GM21786 (cell line): ENCODE measurements around the gene CNTFR.

Source experiments
- ATAC-seq: cut with Tn5 transposase; IDR thresholded peaks from one replicate; pipeline ENCODE4 v1.9.1; 2021; ENCODE audit not compliant: unreplicated experiment

Gene CNTFR

DNA sequence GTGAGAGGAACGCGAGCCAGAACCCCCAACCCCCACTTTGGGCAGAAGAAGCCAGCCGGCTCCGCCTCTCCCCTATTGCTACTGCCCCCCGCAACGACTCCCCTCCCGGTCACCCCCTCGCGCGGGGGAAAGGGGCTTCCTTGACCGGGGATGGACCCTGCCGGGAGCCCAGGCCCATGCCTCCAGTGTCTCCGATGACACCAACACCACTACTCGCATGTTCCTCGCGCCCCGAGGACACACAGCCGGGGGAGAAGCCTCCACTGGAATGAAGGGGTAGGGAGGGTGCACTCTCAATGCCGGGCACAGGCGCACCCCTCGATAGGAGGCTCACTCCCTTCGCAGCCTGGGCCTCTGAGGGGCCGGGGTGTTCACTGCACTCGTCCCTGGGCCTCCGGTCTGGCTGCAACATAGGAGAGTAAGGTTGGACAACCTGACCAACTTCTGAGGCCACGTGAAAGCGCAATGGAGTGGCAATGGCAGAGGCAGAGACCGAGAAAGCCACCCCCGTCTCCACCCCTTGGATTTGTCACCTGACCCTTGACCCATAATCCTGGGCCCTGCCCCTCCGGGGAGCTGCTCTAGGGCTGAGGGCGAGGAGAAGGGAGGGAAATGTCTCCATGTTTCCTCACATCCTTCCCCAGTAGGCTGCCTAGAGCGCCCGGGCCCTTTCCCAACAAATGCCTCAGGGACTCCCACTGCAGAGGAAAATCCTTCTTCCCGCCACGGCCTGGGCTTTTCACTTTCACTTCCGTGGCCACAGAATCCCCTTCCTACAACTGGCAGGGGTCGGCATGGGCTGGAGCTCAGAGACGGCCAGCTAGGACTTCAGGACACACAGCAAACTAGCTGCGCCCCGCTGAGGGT lies 1.1 kb upstream of the CNTFR start:
- no peak for ATAC-seq

DNA sequence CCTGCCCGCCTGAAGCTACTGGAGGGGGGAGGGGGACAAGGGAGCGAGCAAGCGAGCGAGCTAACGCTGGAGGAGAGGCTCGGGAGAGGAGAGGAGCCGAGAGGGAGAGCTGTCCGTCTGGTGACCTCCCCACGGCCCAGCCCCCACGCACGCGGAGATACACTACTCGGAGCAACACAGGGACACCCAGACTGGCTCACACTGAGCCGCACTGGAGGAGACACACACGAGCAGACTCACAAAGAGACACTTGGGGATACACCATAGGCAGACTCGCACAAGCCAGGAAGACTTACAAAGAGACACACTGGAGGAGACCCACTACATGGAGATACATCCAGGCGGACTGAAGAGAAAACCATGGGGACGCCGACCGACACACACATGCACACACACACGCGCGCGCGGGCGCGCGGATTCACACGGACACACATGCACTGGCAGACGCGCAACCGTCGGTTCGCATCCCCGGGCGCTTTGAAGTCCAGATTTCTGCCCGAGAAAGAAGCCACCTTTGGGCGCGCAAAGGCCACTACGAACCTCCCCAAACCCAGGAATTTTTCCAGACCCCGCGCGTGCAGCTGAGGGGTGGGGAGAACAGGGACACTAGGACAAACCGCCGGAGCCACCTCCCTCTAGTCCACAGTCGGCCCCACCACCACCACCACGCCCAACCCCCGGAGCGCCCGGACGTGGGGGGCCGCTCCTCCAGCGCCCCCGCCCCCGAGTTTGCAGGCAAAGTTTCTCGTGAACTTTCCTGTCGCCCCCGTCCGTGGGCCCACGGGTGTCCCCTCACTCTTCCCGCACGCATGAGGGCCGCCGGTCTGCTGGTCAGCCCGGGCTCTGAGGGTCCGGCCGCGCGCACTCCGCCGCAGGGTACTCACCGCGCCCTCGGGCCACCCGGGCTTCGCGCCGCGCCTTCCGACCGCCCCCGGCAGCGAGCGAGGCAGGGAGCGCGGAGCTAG lies 571 bp downstream of the CNTFR start:
- ATAC-seq, result no peak

DNA sequence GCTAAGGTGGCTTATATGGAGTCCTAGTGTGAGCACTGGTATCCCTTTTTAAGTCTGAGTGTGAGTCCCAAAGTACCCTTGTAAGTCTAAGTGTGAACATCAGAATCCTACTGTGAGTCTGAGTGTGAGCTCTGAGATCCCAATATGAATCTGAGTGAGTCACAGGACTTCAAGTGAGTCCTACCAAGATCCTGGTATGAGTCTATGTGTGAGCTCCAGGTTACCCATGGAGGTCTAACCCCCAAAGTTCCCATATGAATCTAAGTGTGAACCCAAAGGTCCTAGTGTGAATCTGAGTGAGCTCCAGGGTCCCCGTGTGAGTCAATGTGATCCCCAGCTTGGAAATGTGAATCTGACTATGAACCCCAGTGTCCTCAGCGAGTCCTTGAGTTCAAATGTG lies 2.3 kb downstream of the CNTFR start:
- no peak for ATAC-seq

DNA sequence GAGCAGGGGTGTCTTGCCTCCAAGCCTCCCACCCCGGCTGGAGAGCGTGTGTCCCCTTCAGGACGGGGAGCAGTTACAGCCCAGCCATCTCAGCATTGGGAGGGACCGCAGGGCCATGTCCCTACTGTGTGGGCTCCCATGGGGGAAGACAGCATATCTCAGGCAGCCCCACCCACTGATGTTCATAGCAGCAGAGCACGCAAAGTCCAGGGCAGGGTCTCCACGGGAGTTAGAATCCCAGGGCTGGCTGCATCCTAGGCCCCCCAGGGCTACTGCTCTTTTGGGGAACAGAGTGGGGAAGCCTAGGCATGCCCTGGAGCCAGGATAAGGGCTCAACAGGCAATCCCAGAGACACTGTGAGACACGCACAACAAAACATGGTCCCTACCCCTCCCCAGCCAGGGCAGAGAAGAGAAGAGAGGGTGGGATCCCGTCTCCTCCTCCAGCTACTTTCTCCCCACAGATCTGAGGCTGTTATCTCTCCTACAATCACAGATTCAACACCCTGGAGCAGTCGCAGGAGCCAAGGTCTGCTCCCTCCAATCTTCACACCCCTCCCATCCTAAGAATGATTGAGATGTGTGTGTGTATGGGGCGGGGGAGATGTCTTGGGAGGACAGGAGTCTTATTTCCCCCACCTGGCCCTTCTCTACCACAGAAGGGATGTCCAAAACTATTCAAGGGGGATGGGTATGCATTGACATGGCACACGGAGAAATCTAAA lies 3.4 kb downstream of the CNTFR start:
- ATAC-seq, result no peak

DNA sequence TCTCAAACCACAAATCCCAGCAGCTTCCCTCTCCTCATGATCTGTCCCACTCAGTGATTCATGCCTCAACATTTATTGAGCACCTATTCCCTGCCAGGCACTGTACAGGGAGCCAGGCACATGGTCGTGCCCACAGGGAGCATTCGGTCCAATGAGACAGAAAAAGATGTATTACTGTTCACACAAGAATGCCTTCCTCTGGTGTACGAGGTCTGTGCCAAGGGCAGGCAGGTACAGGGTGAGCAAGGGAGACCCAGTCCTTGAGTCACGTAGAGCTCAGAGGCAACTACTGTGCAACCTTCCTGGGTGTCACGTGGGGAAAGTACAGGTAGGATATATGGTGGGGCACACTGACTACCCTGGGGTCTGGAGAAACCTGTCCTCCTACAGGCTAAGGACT lies 4.6 kb downstream of the CNTFR start:
- ATAC-seq, result no peak

DNA sequence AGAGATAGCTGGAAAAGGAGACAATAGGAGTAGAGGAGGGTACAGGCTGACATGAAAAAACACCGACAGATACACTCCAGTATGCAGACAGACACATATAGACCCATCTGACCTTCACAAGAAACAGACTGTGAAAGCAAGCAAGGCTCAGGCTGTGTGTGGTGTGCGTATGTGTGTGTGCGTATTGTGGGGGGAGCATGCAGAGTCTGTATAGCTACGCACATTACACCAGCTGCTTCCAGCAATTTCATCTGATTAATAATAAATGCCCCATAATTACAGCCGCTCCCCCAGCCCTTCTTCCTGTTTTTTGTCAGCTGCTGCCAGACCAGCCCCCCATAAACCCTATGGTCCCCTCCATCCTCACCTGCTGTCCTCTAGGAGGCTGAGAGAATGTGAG lies 6.7 kb downstream of the CNTFR start:
- no peak for ATAC-seq

DNA sequence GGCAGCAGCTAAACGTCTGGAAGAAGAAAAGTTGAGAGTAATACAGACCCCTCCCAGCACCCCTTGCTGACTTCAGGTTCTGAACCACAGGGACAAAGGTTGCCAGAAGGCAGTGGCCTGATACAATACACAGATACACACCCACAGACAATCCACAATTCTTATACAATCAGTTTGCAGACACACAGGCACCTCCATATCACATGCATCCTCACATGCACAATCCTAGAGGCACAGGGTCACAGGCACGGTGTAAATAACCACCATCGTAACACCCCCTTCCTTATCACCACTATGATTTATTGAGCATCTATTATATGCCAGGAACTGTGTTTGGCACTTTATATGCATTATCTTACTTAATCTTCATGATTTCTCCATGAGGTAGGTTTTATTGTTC lies 8.2 kb downstream of the CNTFR start:
- no peak for ATAC-seq

DNA sequence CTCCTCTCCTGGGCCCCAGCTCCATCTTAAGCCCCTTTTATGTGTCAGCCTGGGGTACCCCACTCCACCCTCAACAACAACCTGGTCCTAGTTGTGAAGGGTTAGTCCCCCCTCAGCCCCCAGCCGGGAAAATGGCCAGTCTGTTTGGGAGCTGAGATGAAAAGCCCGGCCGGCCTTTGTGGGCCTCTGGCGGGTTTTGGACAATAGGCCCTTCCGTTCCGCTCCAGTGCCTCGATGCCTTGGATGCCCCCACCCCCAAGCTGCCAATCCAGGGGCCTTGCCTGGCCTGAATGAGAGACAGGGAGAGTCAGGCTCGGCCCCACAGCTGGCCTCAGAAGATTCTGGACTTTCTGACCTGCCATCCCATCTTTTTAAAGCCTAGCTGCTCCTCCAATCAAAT lies 9.2 kb downstream of the CNTFR start:
- no peak for ATAC-seq

DNA sequence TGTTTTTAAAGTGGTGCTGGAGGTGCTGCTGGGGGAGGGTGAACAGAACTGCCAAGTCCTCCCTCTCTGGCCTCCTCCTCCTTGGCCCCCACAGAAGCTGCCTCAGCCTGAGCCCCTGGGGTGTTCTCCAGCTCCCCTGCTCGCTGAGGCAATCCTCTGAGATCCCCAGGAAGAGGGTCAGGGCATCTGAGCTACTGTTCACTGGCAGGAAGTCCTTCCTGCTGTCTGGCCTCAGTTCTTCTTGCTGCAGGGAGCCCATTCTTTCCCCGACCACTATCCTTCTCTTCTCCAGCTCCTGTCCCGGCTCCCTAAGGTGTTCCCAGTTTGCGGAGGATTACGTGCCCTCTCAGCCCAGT lies 9.7 kb downstream of the CNTFR start:
- ATAC-seq, result no peak

DNA sequence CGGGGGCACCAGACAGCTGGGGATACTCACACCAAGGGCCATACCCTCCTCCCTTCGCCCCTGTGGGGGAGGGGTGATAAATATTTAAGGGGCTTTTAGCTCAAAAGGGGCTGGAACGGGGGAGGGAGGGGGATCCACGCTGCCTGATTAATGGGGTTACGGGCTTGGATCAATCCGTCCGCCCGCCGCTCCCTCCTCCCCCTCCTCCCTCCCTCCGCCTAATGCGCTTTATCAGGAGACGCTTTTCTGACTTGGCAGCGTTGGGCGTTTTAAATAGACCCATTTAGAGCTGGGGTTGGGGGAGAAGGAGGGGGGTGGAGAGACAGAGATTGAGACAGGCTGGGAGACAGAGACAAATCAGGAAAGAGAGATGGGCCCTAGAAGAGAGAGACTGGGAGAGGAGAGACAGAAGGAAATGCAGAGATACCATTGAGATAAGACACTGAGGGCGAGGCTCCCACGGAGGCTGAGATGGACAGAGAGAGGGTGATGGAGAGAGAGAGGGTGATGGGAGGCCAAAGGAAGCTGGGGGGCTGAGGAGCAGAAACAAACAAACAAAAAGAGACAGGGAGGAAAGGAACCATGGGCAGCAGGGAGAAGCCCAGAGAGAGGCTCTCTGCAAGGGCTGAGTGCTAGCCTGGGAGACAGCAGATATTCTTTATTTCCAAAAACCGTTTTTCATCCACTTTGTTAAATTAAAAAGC lies 10.3 kb downstream of the CNTFR start:
- ATAC-seq, result no peak

DNA sequence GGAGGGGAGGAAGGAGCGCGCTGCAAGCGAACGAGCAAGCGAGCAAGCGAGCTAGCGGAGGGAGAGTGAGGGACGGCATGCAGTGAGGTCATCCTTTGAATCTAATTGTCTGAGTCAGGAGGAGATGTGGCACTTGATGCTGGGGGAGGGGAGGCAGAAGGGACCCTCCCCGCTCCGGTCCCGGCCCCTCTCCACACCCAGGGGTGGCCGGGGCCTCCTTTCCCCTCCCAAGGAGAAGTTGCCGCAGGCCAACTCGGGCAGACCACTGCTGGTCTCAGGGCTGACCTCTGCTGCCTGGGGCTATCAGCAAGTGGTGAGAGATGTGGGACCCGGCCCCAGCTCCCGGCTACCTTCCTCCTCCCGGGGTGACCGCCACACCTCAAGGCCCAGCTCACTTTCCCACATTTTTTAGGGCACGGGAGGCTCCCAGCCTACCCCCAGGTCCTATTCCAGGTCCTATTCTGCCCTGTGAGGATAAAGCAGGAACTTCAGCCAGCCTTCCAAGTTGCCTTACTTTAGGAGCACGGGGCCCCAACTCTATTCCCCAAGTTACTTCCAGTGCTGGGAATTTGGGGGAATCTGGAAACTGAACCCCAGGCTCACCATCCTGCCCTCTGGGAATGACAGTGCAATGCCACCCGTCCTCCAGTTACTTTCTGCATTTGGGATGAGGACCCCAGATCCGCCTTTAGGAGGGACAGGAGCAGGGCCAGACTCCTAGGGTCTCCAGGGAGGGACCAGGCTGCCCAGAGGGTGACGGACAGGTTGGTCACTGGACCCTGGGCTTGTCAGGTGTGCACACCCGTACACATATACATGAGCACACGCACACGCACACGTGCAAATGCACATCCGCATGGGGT lies 11.1 kb downstream of the CNTFR start:
- ATAC-seq, result no peak

DNA sequence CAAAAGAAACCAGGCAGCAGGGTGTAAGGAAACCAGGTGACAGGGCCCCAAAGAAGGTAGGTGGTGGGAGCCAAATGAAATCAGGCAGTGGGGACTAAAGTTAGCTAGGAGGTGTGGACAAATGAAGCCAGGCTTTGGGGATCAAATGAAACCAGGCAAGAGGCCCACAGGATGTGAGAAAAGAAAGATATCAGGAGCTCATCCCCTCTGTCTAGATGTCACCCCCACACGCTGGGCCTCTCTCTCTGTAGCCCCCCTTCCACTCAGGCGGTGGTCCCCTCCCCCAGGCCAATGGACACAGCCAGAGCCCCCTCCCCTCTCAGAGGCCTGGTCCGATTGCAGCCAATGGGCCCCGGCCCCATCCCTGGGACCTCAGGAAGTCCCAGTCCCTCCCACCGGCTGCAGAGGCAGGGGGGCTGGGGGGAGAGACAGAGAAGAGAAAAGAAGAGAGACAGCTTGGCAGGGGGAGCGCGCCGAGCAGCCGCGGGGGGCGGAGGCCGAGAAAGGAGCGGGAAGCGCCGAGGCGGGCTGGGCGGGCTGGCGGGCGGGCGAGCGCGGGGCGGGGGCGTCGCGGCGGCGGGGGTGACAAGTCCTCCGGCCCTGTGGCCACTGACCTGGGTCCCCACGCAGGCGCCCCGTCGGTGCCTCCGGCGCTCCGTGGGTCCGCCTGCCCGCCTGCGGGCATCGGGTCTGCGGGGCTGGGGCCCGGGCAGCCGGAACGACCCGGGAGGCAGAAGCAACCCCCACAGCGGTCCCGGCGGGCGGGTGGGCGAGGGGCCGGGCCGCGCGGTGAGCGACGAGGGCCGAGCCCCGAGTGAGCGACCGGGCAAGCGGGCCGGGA lies 11.9 kb downstream of the CNTFR start:
- no peak for ATAC-seq

DNA sequence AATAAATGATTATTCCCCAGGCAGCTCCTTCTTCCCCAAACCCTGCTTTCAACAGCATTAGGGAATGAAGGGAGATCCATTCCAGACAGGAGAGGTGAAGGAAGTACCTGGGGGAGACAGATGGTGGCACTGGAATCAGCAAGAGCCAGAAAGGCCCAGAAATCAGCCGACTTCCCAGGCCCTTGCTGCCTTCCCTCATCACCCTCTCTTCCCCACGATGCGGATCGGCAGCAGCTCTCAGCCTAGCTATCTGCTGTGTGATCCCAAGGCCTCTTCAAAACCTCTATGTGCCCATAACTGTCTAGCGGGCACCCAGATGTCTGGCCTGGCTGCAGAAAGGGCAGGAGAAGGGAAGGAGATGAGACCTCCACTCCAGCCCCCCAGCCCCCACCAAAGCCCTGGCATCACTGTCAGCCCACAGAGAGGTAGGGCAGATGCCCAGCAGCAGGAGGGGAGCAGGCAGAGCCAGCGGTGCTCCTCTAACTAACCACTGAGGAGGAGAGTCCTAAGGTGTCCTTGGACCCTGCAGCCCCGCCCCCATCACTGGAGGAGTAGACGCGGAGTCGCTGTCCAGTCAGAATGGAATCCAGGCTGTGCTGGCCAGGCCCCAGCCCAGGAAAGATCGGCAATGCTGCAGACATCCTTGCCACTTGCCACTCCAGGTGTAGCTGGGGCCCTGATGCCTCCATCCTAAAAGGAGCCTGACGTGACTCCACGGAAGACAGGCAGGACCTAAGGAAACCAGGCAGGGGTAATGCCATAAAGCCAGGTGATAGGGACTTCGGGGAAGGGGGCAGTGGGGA lies 12.7 kb downstream of the CNTFR start:
- ATAC-seq, result no peak

DNA sequence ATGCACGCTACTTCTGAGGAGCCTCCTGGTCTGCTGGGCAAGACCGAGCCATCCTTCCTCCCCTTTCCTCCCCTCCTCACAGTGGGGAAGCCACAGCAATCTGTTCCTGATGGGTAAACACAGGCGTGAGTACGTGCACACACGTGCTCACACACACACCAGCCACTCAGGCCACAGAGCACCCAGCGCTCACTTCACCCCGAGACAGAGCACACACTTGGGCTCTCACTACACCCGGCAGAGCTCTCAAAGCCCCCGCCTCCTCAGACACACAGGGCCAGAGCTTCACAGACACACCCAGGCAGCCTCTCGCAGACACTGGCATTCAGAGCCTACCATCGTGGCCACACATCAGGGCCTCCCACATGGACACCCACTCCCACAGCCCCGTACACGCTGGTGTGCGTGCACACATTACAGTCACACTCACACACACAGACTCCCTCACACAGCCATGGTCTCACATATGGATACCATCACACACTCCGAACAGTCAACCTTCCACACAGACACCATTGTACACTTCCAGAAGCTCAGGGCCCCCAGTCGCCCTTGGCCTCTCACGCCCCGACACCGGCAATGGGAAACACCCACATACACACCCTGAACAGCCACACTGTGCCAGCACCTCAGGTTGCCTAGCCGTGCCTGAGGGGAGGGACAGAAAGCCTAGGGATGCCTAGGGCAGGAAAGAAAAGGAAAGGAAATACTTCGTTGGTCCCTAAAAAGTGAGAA lies 13.5 kb downstream of the CNTFR start:
- ATAC-seq, result no peak

DNA sequence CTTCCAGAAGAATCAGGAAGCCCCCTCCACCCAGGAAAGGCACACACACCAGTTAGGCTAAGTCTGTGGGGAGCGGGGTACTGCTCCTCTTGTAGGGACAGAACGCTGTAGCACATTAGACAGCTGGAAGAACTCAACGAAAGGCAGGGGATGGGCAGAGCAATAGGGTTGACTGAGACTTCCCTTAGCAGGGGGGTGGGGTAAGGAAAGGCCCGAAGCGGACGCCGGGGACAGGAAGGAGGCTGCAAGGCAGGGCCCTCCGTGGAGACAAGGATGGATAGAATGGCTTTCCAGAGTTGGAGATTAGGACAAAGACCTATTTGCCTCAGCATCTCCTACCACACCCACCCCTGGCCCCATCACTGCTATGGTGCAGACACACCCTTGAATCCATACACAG lies 14.3 kb downstream of the CNTFR start:
- no peak for ATAC-seq

DNA sequence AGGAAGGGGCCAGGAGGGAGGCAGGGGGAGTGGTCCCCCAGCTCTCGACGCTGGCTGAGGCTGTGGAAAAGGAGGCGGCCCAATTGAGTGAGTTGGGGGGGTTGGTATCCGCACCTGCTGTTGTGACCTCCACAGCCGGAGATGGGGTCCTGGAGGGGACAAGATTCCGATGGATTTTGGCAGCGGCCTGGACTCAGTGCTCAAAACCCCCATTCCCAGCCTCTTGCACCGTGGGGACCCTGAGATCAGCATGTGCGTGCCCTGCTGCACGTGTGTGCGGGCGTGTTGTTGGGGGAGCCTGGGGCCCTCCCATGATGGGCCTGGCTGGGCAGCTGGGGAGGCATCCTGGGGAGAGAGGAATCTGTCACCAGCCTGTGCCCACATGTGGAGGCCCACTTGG lies 15.0 kb downstream of the CNTFR start:
- ATAC-seq, result no peak

DNA sequence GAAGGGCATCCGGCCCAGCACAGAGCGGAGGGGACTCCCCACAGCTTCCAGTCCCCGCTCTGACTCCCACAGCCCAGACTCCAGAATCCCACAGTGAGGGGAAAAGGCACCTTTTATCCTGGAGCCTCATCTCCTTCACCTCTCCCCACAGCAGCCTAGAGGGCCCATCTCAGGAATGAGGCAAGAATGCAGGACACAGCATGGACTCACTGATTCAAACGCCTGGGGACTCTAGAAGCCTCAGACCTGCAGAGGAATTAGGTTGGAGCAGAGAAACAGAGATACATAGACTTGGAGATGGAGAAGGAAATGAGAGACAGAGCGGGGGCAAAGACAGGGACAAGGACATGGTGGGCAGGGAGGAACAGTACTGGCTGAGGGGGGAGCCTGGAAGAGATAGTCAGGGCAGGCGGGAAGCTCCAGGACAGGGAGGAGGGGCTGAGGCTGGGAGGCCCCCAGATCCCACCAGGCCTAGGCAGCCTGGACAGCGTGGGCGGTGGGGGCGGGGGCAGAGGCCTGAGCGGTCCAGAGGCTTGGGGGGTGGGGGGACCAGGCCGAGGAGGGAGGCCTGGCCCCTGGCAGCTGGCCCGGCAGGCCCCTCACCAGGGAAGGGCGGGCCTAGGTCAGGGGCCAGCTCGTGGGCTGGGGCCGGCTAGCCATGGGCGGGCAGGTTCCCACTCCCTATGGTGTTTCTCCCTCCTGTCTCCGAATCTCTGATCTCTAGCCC lies 15.8 kb downstream of the CNTFR start:
- no peak for ATAC-seq
